PC-3 (cell line): Measurements from ENCODE around the gene SLC15A1.

Experiments
- CTCF ChIP-seq: fragments of 300-600 bp; sonication (generic); conservative IDR thresholded peaks from 2 replicates; pipeline ENCODE4 v1.5.1; 2017; ENCODE audit warnings: antibody characterized with exemption, low read depth, mild to moderate bottlenecking, low read length
- EZH2phosphoT487 ChIP-seq: fragments of 300-600 bp; sonication (generic); IDR thresholded peaks from 2 replicates; pipeline ENCODE4 v1.6.1; 2018; ENCODE audit warnings: mild to moderate bottlenecking, antibody characterized with exemption, low read length, borderline replicate concordance

- TF ChIP-seq CTCF: no peak
- TF ChIP-seq EZH2phosphoT487: no peak
Measured at GRCh38 chr13:98731038-98731437, 21.4 kb downstream of the SLC15A1 start.
